ENCODE results near the gene SLC4A2.

Gene SLC4A2

DNA sequence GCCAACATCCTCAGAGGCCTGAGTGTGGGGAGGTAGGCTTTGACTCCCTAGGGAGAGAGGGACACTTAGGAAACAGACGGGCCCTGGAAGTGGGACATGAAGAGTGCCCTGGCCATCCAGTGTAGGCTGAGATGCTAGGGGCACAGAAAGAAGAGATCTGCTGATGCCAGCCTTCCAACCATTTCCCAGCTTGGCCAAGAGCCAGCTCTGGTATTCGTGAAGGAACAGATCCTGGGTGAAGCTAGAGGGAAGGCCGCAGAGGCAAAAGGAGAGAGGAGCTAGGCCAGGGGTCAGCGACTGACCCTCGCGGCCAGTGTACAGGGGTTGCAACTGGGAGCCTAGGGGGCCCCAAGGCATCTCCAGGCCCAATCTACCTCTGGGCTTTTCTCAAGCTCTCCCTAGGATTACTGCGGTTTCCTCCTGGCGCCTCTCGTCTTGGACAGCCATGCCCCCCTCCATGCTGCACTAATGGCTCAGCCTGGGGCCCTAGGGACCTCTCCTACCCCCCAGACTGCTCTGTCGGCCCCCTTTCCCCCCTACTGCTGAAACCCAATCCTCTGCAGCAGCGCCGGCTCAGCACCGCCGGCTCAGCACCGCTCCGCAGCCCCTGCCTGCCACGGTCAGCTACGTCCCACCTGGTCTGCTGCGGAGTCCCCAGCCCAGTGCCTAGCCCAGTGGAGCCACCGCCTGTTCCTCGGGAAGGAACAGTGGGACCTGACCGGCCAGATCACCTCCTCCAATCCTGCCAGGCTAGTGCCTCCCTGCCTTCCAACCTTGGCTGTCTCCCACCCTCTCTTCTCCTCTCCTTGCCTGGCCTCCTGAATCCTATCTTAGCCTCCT is 11.2 kb upstream of the SLC4A2 start, which contains the start of gene ASIC3:
ASIC3 (plus strand) TSS at position 556 of the 840 bp plus-strand sequence. CDS start 355 bp downstream, outside the sequence.
- Histone ChIP-seq H3K36me3 (replicated peaks; ENCODE audit: low read depth, low read length) (no peaks in the 10 kb centered on the region), H4K20me1 (ENCODE audit: insufficient read depth, low read length) (no peaks in the 10 kb centered on the region), H3K9ac (ENCODE audit: low read length) (no peak within 1 kb of the TSS), H2AFZ (ENCODE audit: low read depth, low read length) (no peak within 1 kb of the TSS), H3K4me2 (ENCODE audit: low read length) (no peak within 1 kb of the TSS), H3K4me3 (ENCODE audit: low read length) (no peak within 1 kb of the TSS), H3K27me3 (ENCODE audit: low read depth, low read length) (no peaks in the 10 kb centered on the region), H3K27ac (ENCODE audit: low read length) (no peak within 1 kb of the TSS), H3K9me3 (ENCODE audit: insufficient read depth, low read length) (no peaks in the 10 kb centered on the region), H3K79me2 (ENCODE audit: low read length) (no peaks in the 10 kb centered on the region), H3K4me1 (ENCODE audit: low read length) (no peaks in the 10 kb centered on the region)
- TF ChIP-seq EZH2phosphoT487 (IDR thresholded peaks at IDR 0.05; ENCODE audit: low read depth): no peak
- TF ChIP-seq, protein P1, sequence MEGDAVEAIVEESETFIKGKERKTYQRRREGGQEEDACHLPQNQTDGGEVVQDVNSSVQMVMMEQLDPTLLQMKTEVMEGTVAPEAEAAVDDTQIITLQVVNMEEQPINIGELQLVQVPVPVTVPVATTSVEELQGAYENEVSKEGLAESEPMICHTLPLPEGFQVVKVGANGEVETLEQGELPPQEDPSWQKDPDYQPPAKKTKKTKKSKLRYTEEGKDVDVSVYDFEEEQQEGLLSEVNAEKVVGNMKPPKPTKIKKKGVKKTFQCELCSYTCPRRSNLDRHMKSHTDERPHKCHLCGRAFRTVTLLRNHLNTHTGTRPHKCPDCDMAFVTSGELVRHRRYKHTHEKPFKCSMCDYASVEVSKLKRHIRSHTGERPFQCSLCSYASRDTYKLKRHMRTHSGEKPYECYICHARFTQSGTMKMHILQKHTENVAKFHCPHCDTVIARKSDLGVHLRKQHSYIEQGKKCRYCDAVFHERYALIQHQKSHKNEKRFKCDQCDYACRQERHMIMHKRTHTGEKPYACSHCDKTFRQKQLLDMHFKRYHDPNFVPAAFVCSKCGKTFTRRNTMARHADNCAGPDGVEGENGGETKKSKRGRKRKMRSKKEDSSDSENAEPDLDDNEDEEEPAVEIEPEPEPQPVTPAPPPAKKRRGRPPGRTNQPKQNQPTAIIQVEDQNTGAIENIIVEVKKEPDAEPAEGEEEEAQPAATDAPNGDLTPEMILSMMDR (IDR thresholded peaks at IDR 0.05; ENCODE audit: low read depth, low read length): no peak

DNA sequence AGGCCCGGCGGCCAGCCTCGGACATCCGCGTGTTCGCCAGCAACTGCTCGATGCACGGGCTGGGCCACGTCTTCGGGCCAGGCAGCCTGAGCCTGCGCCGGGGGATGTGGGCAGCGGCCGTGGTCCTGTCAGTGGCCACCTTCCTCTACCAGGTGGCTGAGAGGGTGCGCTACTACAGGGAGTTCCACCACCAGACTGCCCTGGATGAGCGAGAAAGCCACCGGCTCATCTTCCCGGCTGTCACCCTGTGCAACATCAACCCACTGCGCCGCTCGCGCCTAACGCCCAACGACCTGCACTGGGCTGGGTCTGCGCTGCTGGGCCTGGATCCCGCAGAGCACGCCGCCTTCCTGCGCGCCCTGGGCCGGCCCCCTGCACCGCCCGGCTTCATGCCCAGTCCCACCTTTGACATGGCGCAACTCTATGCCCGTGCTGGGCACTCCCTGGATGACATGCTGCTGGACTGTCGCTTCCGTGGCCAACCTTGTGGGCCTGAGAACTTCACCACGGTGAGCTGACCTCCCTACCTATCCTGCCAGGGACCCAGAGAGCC is 10.4 kb upstream of the SLC4A2 start:
- Histone ChIP-seq H3K27me3 (ENCODE audit: low read depth, low read length) (no peaks in the 10 kb centered on the region), H4K20me1 (ENCODE audit: insufficient read depth, low read length) (no peaks in the 10 kb centered on the region), H3K4me2 (ENCODE audit: low read length) (no peak overlapping the region), H3K4me3 (ENCODE audit: low read length) (no peak overlapping the region), H3K4me1 (ENCODE audit: low read length) (no peaks in the 10 kb centered on the region), H2AFZ (ENCODE audit: low read depth, low read length) (no peak overlapping the region), H3K9ac (ENCODE audit: low read length) (no peak overlapping the region), H3K27ac (ENCODE audit: low read length) (no peak overlapping the region), H3K79me2 (ENCODE audit: low read length) (no peaks in the 10 kb centered on the region), H3K36me3 (replicated peaks; ENCODE audit: low read depth, low read length) (no peaks in the 10 kb centered on the region), H3K9me3 (ENCODE audit: insufficient read depth, low read length) (no peaks in the 10 kb centered on the region)
- TF ChIP-seq EZH2phosphoT487 (IDR thresholded peaks at IDR 0.05; ENCODE audit: low read depth): no peak
- TF ChIP-seq, protein P1 (IDR thresholded peaks at IDR 0.05; ENCODE audit: low read depth, low read length): no peak

DNA sequence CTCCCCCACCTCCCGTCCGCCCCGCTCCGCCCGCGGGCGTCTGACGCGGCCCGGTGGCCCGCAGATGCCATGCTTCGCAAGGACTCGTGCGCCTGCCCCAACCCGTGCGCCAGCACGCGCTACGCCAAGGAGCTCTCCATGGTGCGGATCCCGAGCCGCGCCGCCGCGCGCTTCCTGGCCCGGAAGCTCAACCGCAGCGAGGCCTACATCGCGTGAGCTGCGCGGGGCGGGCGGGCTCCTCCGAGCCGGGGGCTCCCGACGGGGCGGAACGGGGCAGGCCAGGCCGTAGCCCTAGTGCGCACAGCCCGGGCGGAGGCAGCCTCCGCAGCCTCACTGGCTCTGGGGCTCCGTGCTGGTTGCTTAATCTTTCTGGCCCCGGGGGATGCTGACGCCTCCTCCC is 8.3 kb upstream of the SLC4A2 start:
- Histone ChIP-seq H3K27ac (ENCODE audit: low read length) (no peak overlapping the region), H3K79me2 (ENCODE audit: low read length) (no peaks in the 10 kb centered on the region), H3K9me3 (ENCODE audit: insufficient read depth, low read length) (no peaks in the 10 kb centered on the region), H3K4me2 (ENCODE audit: low read length) (no peak overlapping the region), H3K36me3 (replicated peaks; ENCODE audit: low read depth, low read length) (no peaks in the 10 kb centered on the region), H4K20me1 (ENCODE audit: insufficient read depth, low read length) (no peaks in the 10 kb centered on the region), H2AFZ (ENCODE audit: low read depth, low read length) (no peak overlapping the region), H3K27me3 (ENCODE audit: low read depth, low read length) (no peaks in the 10 kb centered on the region), H3K4me3 (ENCODE audit: low read length) (no peak overlapping the region), H3K4me1 (ENCODE audit: low read length) (no peaks in the 10 kb centered on the region), H3K9ac (ENCODE audit: low read length) (no peak overlapping the region)
- TF ChIP-seq EZH2phosphoT487 (IDR thresholded peaks at IDR 0.05; ENCODE audit: low read depth): no peak
- TF ChIP-seq, protein P1 (IDR thresholded peaks at IDR 0.05; ENCODE audit: low read depth, low read length): no peak

DNA sequence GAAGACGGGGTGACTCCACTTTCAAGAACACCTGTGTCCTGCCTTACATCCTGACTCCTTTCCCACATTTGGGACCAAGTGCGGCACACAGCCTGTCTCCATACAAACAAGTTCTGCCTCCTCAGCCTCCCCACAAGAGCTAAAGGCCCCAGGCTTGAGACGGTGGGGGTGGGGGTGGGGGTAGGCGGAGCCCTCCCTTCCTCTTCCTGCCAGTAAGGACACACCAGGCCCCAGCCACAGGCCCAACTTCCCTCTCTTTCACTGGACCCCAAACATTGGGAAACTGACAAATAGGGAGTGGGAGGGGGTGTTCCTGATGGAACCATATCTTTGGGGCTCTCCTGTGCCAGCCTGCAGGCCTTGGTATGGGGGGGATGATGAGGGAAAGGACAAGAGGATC is 6.3 kb upstream of the SLC4A2 start:
- Histone ChIP-seq H4K20me1 (ENCODE audit: insufficient read depth, low read length) (no peaks in the 10 kb centered on the region), H3K36me3 (replicated peaks; ENCODE audit: low read depth, low read length) (no peaks in the 10 kb centered on the region), H3K9me3 (ENCODE audit: insufficient read depth, low read length) (no peaks in the 10 kb centered on the region), H3K9ac (ENCODE audit: low read length) (no peak overlapping the region), H3K27ac (ENCODE audit: low read length) (no peak overlapping the region), H3K4me2 (ENCODE audit: low read length) (no peak overlapping the region), H2AFZ (ENCODE audit: low read depth, low read length) (no peak overlapping the region), H3K27me3 (ENCODE audit: low read depth, low read length) (no peaks in the 10 kb centered on the region), H3K4me3 (ENCODE audit: low read length) (no peak overlapping the region), H3K4me1 (ENCODE audit: low read length) (peaks cover 4% of the 10 kb centered on the region; the same call in 1 of the 2 replicates), H3K79me2 (ENCODE audit: low read length) (no peaks in the 10 kb centered on the region)
- no peak for TF ChIP-seq EZH2phosphoT487 (IDR thresholded peaks at IDR 0.05; ENCODE audit: low read depth)
- TF ChIP-seq, protein P1 (IDR thresholded peaks at IDR 0.05; ENCODE audit: low read depth, low read length): no peak

All from OCI-LY3 (cell line).